ENCODE data around the gene RGPD4.
"Not testable (repeated sequence)": the region's sequence is repeated elsewhere in the genome, so short reads cannot be mapped to it uniquely, and the experiment has no call there.

Gene RGPD4

DNA sequence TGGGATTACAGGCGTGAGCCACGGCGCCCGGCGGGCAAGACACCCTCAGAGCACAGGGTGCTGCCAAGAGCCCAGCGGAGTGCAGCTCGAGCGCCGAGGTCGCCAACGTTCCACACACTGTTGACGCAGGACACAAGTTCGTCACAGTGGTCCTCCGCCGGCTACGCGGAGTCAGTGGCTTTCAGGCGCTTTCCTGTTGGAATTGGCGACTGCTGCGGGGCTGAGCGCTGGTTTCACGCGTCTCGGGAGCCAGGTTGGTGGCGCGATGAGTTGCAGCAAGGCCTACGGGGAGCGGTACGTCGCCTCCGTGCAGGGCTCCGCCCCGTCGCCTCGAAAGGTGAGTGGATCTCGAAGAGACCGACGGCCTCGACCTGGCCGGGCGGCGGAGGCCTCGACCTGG lies at the start of gene RGPD4:
TSS of gene RGPD4 (plus strand) at position 144 of the 400 bp plus-strand sequence. CDS start at position 266, 122 bp downstream.
- DNase-seq (ENCODE audit: low read depth in 2 of 2, low spot score in 1 of 2): not testable (repeated sequence)

DNA sequence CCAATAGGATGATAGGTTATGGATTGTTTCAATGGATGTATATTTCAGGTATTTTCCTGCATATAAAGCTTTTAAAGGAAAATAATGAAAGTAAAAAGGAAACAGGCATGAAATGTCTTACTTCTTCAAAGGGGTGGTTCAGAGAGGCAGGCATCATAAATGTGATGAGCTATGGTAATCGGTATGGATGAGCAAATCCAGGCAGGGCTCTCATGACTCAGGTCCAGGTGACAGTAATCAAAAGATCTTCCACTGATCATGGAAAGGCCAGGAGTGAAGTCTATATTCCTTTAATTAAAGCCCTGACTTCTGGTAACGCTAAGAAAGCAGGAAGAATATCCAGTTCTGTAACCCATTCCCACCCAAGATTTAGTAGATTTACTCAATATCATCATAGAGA lies 48.7 kb upstream of the RGPD4 start:
- no peak for DNase-seq (ENCODE audit: low read depth in 2 of 2, low spot score in 1 of 2)

DNA sequence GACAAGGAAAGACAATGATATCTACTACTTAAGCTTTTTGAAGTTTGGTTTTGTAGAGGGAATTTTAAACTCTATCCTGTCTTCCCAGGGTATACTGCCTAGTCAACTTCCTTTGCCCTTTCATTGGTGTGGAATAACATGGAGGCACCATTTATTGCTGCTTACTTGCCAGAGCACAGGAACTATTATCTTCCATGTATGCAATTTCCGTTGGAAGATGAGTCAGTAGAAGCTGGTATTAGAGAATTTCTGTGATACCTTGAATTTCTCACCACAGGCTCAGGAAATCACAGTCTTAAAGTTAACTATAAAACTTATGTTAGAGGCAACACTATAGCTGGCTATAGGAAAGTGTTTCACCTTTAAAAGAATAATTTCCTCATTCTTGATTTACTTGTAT lies 40.9 kb upstream of the RGPD4 start:
- DNase-seq (ENCODE audit: low read depth in 2 of 2, low spot score in 1 of 2): no peak

DNA sequence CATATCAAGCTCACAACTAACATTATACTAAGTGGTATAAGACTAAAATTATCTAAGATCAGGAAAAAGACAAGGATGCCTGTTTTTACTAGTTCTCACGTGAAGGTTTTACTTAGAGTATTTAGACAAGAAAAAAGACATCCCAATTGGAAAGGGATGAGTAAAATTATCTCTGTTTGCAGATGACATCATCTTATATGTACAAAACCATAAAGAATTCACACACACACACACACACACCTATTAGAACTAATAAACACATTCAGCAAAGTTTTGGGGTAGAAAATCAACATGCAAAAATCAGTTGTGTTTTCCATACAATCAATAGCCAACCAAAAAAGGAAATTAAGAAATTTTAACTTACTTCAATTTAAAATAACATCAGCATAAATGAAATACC lies 35.9 kb upstream of the RGPD4 start:
- DNase-seq (ENCODE audit: low read depth in 2 of 2, low spot score in 1 of 2): no peak

DNA sequence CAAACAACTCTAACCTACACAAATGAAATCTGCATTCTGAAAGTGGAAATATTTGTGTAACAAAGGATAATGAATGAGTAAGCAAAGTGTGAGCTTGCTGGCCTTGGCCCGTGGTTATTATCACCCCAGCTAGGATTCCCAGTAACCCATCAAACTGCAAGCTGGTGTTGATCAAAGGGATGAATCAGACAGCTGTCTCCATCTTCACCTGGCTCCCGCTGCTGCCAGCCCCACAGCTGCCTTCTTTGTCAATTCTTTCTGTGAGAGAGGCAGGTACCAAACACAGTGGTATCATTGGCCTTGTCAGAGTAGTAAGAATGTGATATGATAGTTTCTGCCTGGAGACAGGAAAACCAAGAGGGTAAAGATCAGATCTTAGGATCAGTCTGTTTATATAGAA lies 25.2 kb upstream of the RGPD4 start:
- DNase-seq (ENCODE audit: low read depth in 2 of 2, low spot score in 1 of 2): no peak

DNA sequence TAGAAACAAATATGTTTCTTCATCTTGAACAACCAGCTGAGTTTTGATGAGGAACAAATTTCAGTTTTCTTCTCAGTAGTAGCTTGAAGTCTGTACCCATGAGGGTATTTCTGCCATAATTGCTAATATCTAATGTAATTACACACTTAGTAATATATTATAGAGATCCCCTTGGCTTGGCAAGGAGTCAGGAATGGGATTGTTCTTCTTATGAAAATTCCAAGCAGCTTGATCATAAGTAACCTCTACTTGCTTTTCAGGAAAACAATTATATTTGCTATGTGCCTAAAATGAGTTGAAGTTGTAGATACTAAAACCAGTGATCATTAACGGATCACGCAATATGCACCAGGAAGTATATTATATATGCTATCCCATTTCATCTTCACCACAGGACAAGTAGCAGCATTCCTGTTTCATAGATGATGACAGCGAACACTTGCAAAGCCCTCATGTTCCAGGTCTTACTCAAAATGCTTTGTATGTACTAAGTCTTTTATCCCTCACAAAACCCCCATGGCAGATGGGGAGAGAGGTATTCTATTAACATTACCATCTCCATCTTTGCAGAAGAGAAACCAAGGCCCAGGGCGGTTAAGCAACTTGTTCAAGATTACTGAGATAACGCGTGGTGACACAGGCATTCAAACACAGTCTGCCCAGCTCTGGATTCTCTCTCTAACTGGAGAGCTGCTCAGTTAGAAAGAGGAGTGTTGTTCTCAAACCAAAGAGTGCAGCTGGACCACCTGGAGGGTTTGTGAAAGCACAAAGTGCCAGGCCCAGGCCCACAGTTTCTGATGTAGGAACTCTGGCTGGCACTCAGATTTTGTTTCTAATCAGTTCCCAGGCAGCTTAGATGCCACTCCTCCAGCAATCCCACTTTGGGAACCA lies 21.8 kb upstream of the RGPD4 start:
- DNase-seq (ENCODE audit: low read depth in 2 of 2, low spot score in 1 of 2): no peak

DNA sequence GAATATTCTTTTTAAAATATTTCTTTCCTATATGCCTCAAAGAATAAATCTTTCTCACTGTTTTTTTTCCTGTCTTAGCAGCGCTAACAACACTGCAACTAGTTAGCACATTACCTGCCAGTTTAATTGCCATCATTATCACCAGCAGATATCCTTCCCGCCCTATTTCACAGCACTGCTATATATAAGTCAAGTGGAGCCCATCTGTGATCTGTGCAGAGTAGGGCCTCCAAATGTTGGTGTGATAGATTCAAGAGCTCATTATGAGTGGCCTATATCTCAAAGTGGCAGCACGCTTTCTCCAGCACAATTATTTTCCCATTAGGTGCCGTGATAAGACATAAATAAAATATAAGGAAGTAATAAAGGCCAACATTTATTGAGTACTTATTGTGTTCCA lies 19.8 kb upstream of the RGPD4 start:
- no peak for DNase-seq (ENCODE audit: low read depth in 2 of 2, low spot score in 1 of 2)

DNA sequence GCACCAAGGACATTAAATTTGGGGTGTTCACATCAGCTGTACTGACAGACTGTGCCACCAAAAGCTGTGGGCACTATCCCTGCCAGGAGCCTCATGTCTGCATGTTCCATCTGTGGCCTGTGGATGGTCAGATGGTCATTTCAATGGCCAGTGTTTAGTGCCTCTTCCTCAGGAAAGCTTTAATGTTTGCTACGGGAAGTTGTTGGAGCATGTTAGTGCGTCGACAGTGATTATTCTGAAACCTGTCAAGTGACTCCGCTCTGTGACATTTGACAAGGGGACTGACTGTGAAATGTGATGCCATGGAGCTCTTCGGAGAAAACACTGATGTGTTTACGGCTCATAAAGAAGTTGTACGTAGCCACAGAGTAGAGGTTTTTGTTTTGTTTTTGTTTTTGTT lies 18.7 kb upstream of the RGPD4 start:
- no peak for DNase-seq (ENCODE audit: low read depth in 2 of 2, low spot score in 1 of 2)

DNA sequence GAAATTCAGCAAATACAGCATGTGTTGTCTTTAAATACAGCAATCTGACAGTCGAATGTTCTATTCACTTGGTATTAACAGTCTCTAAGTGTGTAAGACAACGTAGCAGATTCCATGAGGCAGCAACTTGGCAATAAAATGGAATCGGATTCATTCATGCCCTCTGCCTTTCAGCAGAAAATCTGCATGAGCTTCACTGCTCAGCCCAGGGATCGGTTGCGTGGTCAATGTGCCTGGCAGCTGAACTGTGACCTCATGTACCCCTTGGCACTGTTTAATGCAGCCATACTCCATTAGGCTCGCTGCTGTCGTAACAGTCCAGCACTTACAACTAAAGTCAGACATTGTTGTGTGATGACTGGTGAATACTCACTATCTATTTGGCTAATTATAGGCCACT lies 17.7 kb upstream of the RGPD4 start:
- no peak for DNase-seq (ENCODE audit: low read depth in 2 of 2, low spot score in 1 of 2)

DNA sequence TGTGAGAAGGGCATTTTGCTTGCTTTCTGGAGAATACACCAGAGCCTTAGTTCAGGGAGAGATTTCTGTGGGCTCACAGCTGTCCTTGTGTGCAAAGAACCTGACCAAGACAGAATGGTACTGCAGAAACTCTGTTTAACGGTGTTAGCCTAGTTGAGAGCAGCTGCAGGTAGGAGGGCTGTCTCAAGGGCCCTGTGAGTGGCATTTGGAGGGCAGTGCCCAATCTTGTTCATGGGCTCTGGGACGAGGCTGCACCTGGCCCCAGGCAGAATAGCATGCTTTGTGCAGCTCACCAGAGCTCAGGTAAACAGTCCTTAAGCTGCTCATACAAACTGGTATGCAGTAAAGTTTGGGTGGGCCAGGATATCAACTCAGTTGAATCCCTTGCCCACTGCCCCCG lies 16.9 kb upstream of the RGPD4 start:
- no peak for DNase-seq (ENCODE audit: low read depth in 2 of 2, low spot score in 1 of 2)

DNA sequence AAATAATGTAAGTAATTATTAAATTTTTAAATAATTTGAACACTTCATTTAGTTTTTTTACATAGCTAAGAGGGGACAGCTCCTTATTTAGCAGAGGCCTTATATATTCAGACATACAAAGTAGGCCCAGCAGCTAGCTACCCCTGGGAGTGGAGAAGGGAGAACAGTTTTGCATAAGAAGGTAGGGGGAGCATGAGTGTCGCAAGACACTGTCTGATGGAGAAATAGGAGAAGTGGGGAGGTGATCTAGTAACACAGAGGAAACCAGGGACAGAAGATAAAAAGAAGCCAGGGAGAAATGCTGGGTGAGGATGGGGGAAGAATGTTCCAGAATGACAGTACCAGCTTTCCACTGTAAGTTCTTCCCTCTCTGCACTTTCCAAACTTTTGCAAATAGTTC lies 16.0 kb upstream of the RGPD4 start:
- no peak for DNase-seq (ENCODE audit: low read depth in 2 of 2, low spot score in 1 of 2)

DNA sequence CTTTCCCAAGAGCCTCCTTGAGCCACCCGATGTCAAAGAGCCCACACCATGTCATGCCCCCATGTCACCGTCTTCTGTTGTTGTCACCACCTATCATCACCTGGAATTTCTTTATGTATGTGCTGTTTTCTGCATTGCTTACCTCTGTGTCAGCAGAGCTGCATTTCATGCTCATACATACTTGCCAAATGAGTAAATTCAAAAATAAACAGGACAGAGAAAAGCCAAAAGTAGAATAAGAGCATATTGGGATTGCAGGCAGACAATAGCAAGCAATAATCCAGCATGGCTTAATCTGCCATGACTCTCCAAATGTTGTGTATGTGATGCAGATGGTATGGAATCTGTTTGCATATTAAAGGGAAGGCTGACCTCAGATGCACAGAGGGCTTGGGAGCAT lies 15.3 kb upstream of the RGPD4 start:
- DNase-seq (ENCODE audit: low read depth in 2 of 2, low spot score in 1 of 2): no peak

DNA sequence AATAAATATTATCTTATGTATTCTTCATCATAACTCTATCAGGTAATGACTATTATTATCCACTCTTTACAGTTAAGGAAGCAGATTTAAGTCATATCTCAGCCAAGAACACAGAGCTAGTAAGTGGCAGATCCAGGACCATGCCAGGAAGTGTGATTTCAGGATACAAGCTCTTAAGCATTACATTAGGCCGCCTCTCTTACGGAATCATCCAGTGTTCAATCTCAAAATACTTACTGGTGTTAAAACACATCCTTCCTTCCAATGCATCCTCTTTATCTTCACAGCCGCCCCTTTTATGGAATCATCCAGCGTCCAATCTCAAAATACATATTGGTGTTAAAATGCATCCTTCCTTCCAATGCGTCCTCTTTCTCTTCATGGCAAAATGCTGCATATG lies 14.7 kb upstream of the RGPD4 start:
- DNase-seq (ENCODE audit: low read depth in 2 of 2, low spot score in 1 of 2): no peak

DNA sequence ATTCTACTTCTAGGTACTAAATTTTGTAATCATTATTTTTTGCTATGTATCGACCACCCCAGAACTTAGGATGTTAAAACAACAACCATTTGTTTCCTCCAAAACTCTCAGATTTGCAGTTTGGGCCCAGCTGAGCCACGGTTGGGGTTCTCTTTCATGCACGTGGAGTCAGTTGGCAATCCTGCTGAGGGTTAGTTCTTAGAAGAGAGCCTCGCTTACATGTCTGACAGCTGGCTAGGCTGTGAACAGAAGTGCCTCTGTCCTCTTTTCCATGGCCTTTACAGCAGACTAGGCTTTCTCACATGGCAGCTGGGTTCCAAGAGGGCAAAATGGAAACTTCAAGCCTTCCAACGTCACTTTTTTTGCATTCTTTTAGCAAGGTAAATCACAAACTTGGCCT lies 9.3 kb upstream of the RGPD4 start:
- DNase-seq (ENCODE audit: low read depth in 2 of 2, low spot score in 1 of 2): no peak

DNA sequence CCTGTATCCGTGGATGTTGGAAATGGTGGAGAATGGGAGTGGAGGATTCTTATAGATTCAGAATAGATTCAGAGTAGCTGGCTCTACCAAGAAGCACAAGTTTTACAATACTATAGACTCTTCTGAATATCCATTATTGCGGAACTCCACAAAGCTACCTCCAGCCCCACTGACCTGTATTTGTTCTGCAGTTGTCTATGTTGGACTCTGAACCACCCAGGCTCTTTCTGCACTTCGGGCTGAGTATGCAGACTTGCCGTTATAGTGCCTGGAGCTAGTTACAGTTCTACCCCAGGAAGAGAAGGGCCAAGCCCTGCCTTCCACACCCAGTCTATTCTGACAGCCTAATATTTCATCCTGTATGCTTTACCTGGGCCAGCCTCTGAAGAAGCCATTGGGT lies 4.4 kb upstream of the RGPD4 start:
- DNase-seq (ENCODE audit: low read depth in 2 of 2, low spot score in 1 of 2): no peak

DNA sequence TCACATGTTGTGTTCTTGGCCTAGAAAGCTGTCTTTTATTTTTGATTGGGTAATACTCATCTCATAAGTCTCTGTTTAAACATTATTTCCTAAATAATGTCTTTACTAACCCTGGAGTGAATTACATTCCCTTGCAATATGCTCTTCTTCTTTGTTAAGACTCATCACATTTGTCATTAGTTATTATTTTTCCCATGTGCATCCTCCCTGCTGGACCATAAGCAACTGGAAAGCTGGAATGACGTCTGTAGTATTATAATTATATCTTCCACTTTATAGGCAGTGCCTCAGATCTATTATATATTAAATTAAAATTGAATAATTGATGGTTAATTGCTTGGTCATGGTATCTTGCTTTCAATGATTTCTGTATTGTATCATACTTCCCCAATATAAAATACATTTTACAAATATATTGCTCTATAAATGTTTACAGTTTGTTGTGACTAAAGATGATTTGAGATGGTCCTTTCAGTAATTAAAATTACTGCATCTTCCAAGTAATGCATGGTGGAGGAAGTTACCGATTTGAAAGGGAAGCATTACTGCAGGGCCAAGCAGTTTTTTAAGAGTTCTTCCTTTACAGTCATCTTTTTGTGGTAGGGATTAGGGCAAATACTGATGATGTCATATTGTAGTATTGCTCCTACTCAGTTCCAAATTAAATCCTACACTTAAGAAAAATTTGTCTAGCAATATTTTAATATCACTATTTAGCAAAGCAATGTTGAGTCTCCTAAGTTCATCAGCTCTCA lies 2.1 kb upstream of the RGPD4 start:
- DNase-seq (ENCODE audit: low read depth in 2 of 2, low spot score in 1 of 2): no peak

DNA sequence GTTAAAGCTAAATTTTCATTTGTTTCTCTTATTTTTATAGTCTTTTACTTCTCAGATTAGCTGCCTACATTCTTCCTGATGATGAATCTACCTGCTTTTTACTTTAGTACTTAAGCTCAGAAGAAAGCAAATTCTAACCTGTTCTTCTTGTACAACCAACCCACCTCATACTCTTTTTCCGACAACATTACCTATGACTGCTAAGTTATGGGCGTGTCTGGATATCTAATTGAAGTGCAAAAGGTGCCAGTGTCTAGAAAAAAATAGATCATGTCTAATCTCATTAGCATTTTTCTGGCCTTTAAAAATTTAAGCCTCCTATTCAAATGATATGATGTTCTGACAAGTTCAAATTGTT lies 1.5 kb upstream of the RGPD4 start:
- DNase-seq (ENCODE audit: low read depth in 2 of 2, low spot score in 1 of 2): no peak

DNA sequence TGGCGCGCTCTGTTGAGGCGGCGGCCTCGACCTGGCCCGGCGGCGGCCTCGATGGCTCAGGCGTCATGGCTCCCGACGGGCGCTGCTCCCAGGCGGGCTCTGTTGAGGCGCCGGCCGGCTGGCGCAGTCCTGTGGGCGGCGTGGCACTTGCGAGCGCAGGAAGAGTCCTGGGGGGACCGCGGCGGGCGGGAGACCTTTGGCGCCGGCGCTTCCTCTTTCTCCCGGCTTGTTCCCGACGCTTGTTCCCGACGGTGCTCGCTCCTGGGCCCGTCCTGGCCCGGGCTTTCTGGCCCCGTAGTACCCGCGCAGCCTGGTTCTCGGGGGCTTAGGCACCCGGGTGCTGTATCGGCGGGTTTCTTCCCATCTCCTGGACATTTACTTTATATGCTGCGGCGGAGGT lies 2.8 kb downstream of the RGPD4 start:
- not testable (repeated sequence) for DNase-seq (ENCODE audit: low read depth in 2 of 2, low spot score in 1 of 2)

DNA sequence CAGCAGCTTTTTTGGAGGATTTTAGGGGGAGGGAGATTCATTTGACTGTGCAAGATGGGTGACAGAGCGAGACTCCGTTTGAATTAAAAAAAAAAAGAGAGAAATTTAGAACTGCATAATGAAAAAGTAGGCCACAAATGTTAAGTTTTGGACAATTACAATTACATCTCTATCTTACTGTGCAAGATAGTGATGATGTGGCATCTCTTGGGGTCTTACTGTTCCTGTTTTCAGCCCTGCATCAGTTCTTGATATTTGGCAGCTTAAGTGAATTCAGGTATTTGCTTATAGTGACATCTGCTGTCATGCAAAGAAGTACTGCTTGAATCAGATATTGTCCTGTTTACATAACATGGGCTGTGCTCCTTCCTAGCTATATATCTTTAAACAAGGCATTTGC lies 6.5 kb downstream of the RGPD4 start:
- not testable (repeated sequence) for DNase-seq (ENCODE audit: low read depth in 2 of 2, low spot score in 1 of 2)

DNA sequence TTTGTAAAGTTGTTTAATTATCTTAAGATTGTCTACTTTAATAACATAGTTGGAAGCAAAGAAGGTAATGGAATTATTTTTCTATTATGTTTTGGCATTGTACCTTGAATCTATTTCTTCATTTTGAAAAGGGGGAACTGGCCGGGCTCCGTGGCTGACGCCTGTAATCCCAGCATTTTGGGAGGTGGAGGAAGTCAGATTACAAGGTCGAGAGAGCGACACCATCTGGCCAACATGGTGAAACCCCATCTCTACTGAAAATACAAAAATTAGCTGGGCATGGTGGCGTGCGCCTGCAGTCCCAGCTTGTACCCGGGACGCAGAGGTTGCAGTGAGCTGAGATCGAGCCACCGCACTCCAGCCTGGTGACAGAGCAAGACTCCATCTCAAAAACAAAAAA lies 6.9 kb downstream of the RGPD4 start:
- not testable (repeated sequence) for DNase-seq (ENCODE audit: low read depth in 2 of 2, low spot score in 1 of 2)

DNA sequence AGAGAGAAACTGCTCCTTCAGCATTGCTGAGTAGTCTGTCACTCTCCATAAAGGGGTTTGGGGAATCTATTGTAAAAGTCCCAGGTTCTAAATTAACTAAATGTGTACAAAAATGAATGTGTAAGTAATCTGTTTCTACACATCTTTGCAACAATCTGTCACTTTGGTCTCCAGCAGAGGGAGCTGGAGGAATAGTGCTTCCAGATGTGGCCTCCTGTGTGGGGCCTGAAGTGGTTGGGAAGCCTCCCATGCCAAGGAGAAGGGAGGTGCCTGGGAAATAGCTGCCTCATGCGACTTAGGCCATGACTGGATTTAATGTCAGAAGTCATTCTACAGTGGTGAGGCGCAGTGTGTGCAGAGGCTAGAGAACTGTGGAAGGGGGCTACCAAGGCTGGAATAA lies 89.4 kb downstream of the RGPD4 start:
- DNase-seq (ENCODE audit: low read depth in 2 of 2, low spot score in 1 of 2): not testable (repeated sequence)

DNA sequence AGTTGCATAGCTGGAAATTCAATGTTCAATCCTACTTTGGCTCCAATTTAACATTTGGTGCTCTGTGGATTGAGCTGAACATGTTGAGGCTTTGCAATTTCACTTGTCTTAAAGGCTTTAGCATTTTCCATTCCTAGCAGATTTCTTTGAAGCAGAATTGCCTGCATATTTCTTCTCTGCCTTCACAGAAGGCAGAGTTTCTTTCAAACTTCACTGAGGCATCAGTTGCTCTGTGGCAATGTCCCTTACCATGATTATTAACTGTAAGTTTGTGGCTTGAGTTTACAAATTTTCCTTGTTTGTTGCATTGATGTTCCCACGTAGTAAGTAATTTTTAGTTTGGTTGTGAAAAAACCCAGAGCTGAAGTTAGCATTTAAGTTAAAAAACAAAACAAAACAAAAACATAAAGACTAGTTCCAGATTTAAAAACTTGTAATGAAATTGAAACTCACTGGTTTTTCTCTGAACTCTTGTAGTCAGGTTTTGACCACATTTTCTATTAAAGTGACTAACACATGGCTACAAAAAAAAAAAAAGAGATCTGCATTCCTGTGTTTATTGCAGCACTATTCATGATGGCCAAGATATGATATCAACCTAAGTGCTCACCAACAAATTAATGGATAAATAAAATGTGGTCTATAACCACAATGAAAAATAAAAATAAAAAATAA lies 90.1 kb downstream of the RGPD4 start:
- DNase-seq (ENCODE audit: low read depth in 2 of 2, low spot score in 1 of 2): not testable (repeated sequence)
